MM.1S (cell line): ENCODE measurements around the gene RAB12.
A peak's percentile ranks its signal among the peaks of the same experiment; 100 is the strongest.

Experiments
- DNase-seq: peaks from one replicate; pipeline ENCODE4 v3.0.0-alpha.2; 2015
- H2AFZ ChIP-seq: fragments of 300-600 bp; sonication (generic); 2 replicates; pipeline ENCODE4 v1.6.0; 2016; ENCODE audit warnings: antibody characterized with exemption, low read length
- H3F3A ChIP-seq: fragments of 300-600 bp; sonication (generic); 2 replicates; pipeline ENCODE4 v1.6.1; 2016; ENCODE audit warnings: mild to moderate bottlenecking, antibody characterized with exemption, low read length, moderate library complexity, mixed read lengths; ENCODE audit not compliant: insufficient read depth
- H3K27ac ChIP-seq: fragments of 300-600 bp; sonication (generic); 2 replicates; pipeline ENCODE4 v1.5.1; 2016; ENCODE audit warnings: mild to moderate bottlenecking, low read length
- H3K27me3 ChIP-seq: fragments of 300-600 bp; sonication (generic); replicated peaks from 2 replicates; pipeline ENCODE4 v1.6.0; 2016; ENCODE audit warnings: low read length; ENCODE audit not compliant: insufficient read depth
- H3K36me3 ChIP-seq: fragments of 300-600 bp; sonication (generic); replicated peaks from 2 replicates; pipeline ENCODE4 v1.6.1; 2016; ENCODE audit warnings: mild to moderate bottlenecking, low read length, mixed read lengths; ENCODE audit not compliant: insufficient read depth
- H3K4me1 ChIP-seq: fragments of 300-600 bp; sonication (generic); 2 replicates; pipeline ENCODE4 v1.6.1; 2016; ENCODE audit warnings: low read length, mixed read lengths
- H3K4me2 ChIP-seq: fragments of 300-600 bp; sonication (generic); 2 replicates; pipeline ENCODE4 v1.6.0; 2016; ENCODE audit warnings: low read depth, low read length
- H3K4me3 ChIP-seq: fragments of 300-600 bp; sonication (generic); 2 replicates; pipeline ENCODE4 v1.5.1; 2016; ENCODE audit warnings: low read length, mixed read lengths
- H3K79me2 ChIP-seq: fragments of 300-600 bp; sonication (generic); 2 replicates; pipeline ENCODE4 v1.6.1; 2016; ENCODE audit warnings: mixed run types, low read length, mixed read lengths
- H3K9ac ChIP-seq: fragments of 300-600 bp; sonication (generic); 2 replicates; pipeline ENCODE4 v1.6.1; 2016; ENCODE audit warnings: low read length, mixed read lengths
- H3K9me2 ChIP-seq: fragments of 300-600 bp; sonication (generic); replicated peaks from 2 replicates; pipeline ENCODE4 v1.6.1; 2016; ENCODE audit warnings: mild to moderate bottlenecking, low read length, mixed read lengths; ENCODE audit not compliant: insufficient read depth
- H3K9me3 ChIP-seq: fragments of 300-600 bp; sonication (generic); replicated peaks from 2 replicates; pipeline ENCODE4 v1.6.1; 2016; ENCODE audit warnings: mild to moderate bottlenecking, low read length, mixed read lengths; ENCODE audit not compliant: insufficient read depth
- H4K20me1 ChIP-seq: fragments of 300-600 bp; sonication (generic); 2 replicates; pipeline ENCODE4 v1.6.1; 2016; ENCODE audit warnings: mild to moderate bottlenecking, low read length, moderate library complexity, mixed read lengths; ENCODE audit not compliant: insufficient read depth
- CTCF ChIP-seq: fragments of 300-600 bp; sonication (generic); IDR thresholded peaks from 2 replicates; pipeline ENCODE4 v1.5.1; 2016; ENCODE audit warnings: antibody characterized with exemption, low read length, mixed read lengths
- EZH2 ChIP-seq: fragments of 300-600 bp; sonication (generic); optimal IDR thresholded peaks from 2 replicates; pipeline ENCODE3; 2017; ENCODE audit warnings: low read depth, mild to moderate bottlenecking, antibody characterized with exemption, low read length, mixed read lengths
- EZH2phosphoT487 ChIP-seq: fragments of 300-600 bp; sonication (generic); IDR thresholded peaks from 2 replicates; pipeline ENCODE4 v1.6.1; 2018; ENCODE audit warnings: antibody characterized with exemption, low read length

RAB12 gene

GRCh38 chr18:8609659-8610458 is 622 bp downstream of the RAB12 start:
- Histone ChIP-seq H3F3A (no peaks in the 10 kb centered on the region), H3K36me3 (no peaks in the 10 kb centered on the region), H4K20me1 (no peaks in the 10 kb centered on the region), H3K9me2 (no peaks in the 10 kb centered on the region), H3K9ac (peak overlapping the region; percentile 74), H3K9me3 (no peaks in the 10 kb centered on the region), H3K4me1 (peaks cover 6% of the 10 kb centered on the region; the same call in 1 of the 2 replicates), H3K27ac (peak overlapping the region; percentile 25; the same call in 1 of the 2 replicates), H2AFZ (0 out of 2 replicates have a peak overlapping the region, but pooled peaks have one; percentile 5), H3K27me3 (no peaks in the 10 kb centered on the region), H3K4me3 (peak overlapping the region; percentile 89), H3K4me2 (peak overlapping the region; percentile 76), H3K79me2 (peaks cover 52% of the 10 kb centered on the region)
- DNase-seq: peak; percentile 19
- no peak for TF ChIP-seq CTCF
- TF ChIP-seq EZH2phosphoT487: no peak
- no peak for TF ChIP-seq EZH2

GRCh38 chr18:8610459-8610851 is 1.2 kb downstream of the RAB12 start:
- Histone ChIP-seq H3K9me3 (no peaks in the 10 kb centered on the region), H3F3A (no peaks in the 10 kb centered on the region), H3K79me2 (peaks cover 57% of the 10 kb centered on the region), H4K20me1 (no peaks in the 10 kb centered on the region), H3K27me3 (no peaks in the 10 kb centered on the region), H3K9ac (peak overlapping the region; percentile 74), H2AFZ (0 out of 2 replicates have a peak overlapping the region, but pooled peaks have one; percentile 5), H3K9me2 (no peaks in the 10 kb centered on the region), H3K4me3 (peak overlapping the region; percentile 89), H3K36me3 (no peaks in the 10 kb centered on the region), H3K4me2 (peak overlapping the region; percentile 76), H3K4me1 (peaks cover 6% of the 10 kb centered on the region; the same call in 1 of the 2 replicates), H3K27ac (peak overlapping the region; percentile 25; the same call in 1 of the 2 replicates)
- DNase-seq: peak; percentile 24
- TF ChIP-seq EZH2 (no peak), CTCF (no peak), EZH2phosphoT487 (no peak)

GRCh38 chr18:8611916-8612576 is 2.8 kb downstream of the RAB12 start:
- Histone ChIP-seq H3K79me2 (peaks cover 73% of the 10 kb centered on the region), H3K9me3 (no peaks in the 10 kb centered on the region), H2AFZ (no peak overlapping the region), H3K9ac (no peak overlapping the region), H3F3A (no peaks in the 10 kb centered on the region), H4K20me1 (no peaks in the 10 kb centered on the region), H3K4me3 (no peak overlapping the region), H3K9me2 (no peaks in the 10 kb centered on the region), H3K36me3 (no peaks in the 10 kb centered on the region), H3K4me1 (peaks cover 6% of the 10 kb centered on the region; the same call in 1 of the 2 replicates), H3K27me3 (no peaks in the 10 kb centered on the region), H3K27ac (no peak overlapping the region), H3K4me2 (no peak overlapping the region)
- DNase-seq: no peak
- no peak for TF ChIP-seq EZH2
- TF ChIP-seq EZH2phosphoT487: no peak
- TF ChIP-seq CTCF: no peak
